GM23338 (cell line): Measurements from ENCODE around the gene GPATCH1. TPM values are rescaled to one million over a fixed set of nuclear protein-coding genes. Genes with fewer than 3 reads are reported as not detected.

ENCODE experiments used
- ATAC-seq: fragments of 200-7000 bp; cut with Tn5 transposase; 3 replicates; pipeline ENCODE4 v1.9.1; 2020
- DNase-seq: peaks from one replicate; pipeline ENCODE4 v3.0.0-alpha.2; 2015; ENCODE audit warnings: low spot score
- H2AFZ ChIP-seq: fragments of 200-600 bp; sonication (generic); 2 replicates; pipeline ENCODE4 v1.8.0; 2016; ENCODE audit warnings: antibody characterized with exemption, mild to moderate bottlenecking, moderate library complexity
- H3F3A ChIP-seq: fragments of 200-600 bp; sonication (generic); replicated peaks from 2 replicates; pipeline ENCODE4 v1.8.0; 2017; ENCODE audit warnings: antibody characterized with exemption, mixed run types, low read depth
- H3K27ac ChIP-seq: fragments of 200-600 bp; sonication (generic); 2 replicates; pipeline ENCODE4 v1.6.1; 2016; ENCODE audit warnings: low read depth
- H3K27me3 ChIP-seq: fragments of 200-600 bp; sonication (generic); 2 replicates; pipeline ENCODE4 v1.8.0; 2016; ENCODE audit warnings: mild to moderate bottlenecking, mixed run types, moderate library complexity; ENCODE audit not compliant: insufficient read depth
- H3K36me3 ChIP-seq: fragments of 200-600 bp; sonication (generic); 2 replicates; pipeline ENCODE4 v1.8.0; 2016; ENCODE audit warnings: mild to moderate bottlenecking; ENCODE audit not compliant: insufficient read depth
- H3K4me1 ChIP-seq: fragments of 200-600 bp; sonication (generic); 2 replicates; pipeline ENCODE4 v1.8.0; 2016; ENCODE audit warnings: mild to moderate bottlenecking, moderate library complexity; ENCODE audit not compliant: insufficient read depth
- H3K4me2 ChIP-seq: fragments of 200-600 bp; sonication (generic); 2 replicates; pipeline ENCODE4 v1.7.1; 2017; ENCODE audit warnings: mixed run types
- H3K4me3 ChIP-seq: fragments of 200-600 bp; sonication (generic); 2 replicates; pipeline ENCODE4 v1.6.1; 2016; ENCODE audit warnings: mixed run types
- H3K79me2 ChIP-seq: fragments of 200-600 bp; sonication (generic); replicated peaks from 2 replicates; pipeline ENCODE4 v1.8.0; 2017; ENCODE audit warnings: mild to moderate bottlenecking; ENCODE audit not compliant: insufficient read depth
- H3K9me2 ChIP-seq: fragments of 200-600 bp; sonication (generic); 2 replicates; pipeline ENCODE4 v1.8.0; 2017; ENCODE audit not compliant: insufficient read depth
- H4K20me1 ChIP-seq: fragments of 200-600 bp; sonication (generic); replicated peaks from 2 replicates; pipeline ENCODE4 v1.8.0; 2017; ENCODE audit warnings: mild to moderate bottlenecking; ENCODE audit not compliant: insufficient read depth
- H3K27ac Mint-ChIP-seq: 2 replicates; pipeline ENCODE4 v1.8.0; 2020; ENCODE audit warnings: inconsistent platforms, mild to moderate bottlenecking, moderate library complexity, mixed read lengths
- H3K27me3 Mint-ChIP-seq: 3 replicates; pipeline ENCODE4 v1.8.0; 2022; ENCODE audit warnings: low read depth, mild to moderate bottlenecking, moderate library complexity, mixed read lengths, inconsistent platforms; ENCODE audit not compliant: insufficient read depth, poor library complexity
- H3K36me3 Mint-ChIP-seq: 3 replicates; pipeline ENCODE4 v1.8.0; 2021; ENCODE audit warnings: low read depth, mild to moderate bottlenecking, inconsistent platforms, moderate library complexity, mixed read lengths
- H3K4me1 Mint-ChIP-seq: 3 replicates; pipeline ENCODE4 v1.8.0; 2020; ENCODE audit warnings: mild to moderate bottlenecking, inconsistent platforms, mixed read lengths
- H3K4me3 Mint-ChIP-seq: 3 replicates; pipeline ENCODE4 v1.8.0; 2021; ENCODE audit warnings: moderate library complexity, mild to moderate bottlenecking, inconsistent platforms, mixed read lengths
- H3K9me3 Mint-ChIP-seq: 3 replicates; pipeline ENCODE4 v1.8.0; 2020; ENCODE audit warnings: moderate library complexity, mild to moderate bottlenecking, inconsistent platforms, mixed read lengths
- CREB1 ChIP-seq: fragments of 250-450 bp; sonication (Bioruptor Pico); IDR thresholded peaks from 2 replicates; pipeline ENCODE4 v1.5.0; 2020; ENCODE audit warnings: low read depth, mild to moderate bottlenecking, moderate library complexity
- ETS1 ChIP-seq: IDR thresholded peaks from 2 replicates; pipeline ENCODE4 v1.6.1; 2016; ENCODE audit warnings: antibody characterized with exemption
- EZH2 ChIP-seq: fragments of 200-600 bp; sonication (generic); IDR thresholded peaks from one replicate; pipeline ENCODE4 v1.8.0; 2017; ENCODE audit warnings: antibody characterized with exemption, mild to moderate bottlenecking, low read depth; ENCODE audit not compliant: unreplicated experiment
- EZH2phosphoT487 ChIP-seq: fragments of 200-600 bp; sonication (generic); IDR thresholded peaks from one replicate; pipeline ENCODE4 v1.8.1; 2018; ENCODE audit warnings: antibody characterized with exemption; ENCODE audit not compliant: unreplicated experiment
- JUNB ChIP-seq: IDR thresholded peaks from one replicate; pipeline ENCODE4 v1.6.1; 2016; ENCODE audit warnings: antibody characterized with exemption; ENCODE audit not compliant: unreplicated experiment
- NANOG ChIP-seq: IDR thresholded peaks from 2 replicates; pipeline ENCODE4 v1.6.1; 2016; ENCODE audit warnings: antibody characterized with exemption, borderline replicate concordance
- POLR2AphosphoS5 ChIP-seq: IDR thresholded peaks from 2 replicates; pipeline ENCODE4 v1.6.1; 2016; ENCODE audit warnings: antibody characterized with exemption, low read depth
- STAT1 ChIP-seq: IDR thresholded peaks from one replicate; pipeline ENCODE4 v1.6.1; 2016; ENCODE audit warnings: antibody characterized with exemption; ENCODE audit not compliant: unreplicated experiment
- ZNF114 ChIP-seq: fragments of 250-450 bp; sonication (Bioruptor Pico); IDR thresholded peaks from 2 replicates; pipeline ENCODE4 v1.5.0; 2020; ENCODE audit warnings: mild to moderate bottlenecking, moderate library complexity
- ZNF331 ChIP-seq: fragments of 250-450 bp; sonication (Bioruptor Pico); IDR thresholded peaks from 2 replicates; pipeline ENCODE4 v1.5.0; 2020; ENCODE audit warnings: low read depth, mild to moderate bottlenecking, moderate library complexity
- polyA plus RNA-seq: library from polyadenylated mRNA; unstranded; fragments of >200 nt; fragmentation: Nextera tagmentation; extraction: Ambion mirVana; gene quantifications from 2 replicates; pipeline ENCODE4 v1.2.1, GENCODE V29; 2016
- total RNA-seq: library from RNA; depleted of rRNA; stranded (reverse); fragments of >200 nt; shearing (Covaris generic); gene quantifications from 2 replicates; pipeline ENCODE4 v1.2.3, GENCODE V29; 2014
- TF ChIP-seq, protein P1 (sequence below), 2 experiments: fragments of 200-600 bp in 1 of 2; sonication (generic) in 1 of 2; conservative IDR thresholded peaks; 2 replicates each; pipeline versions ENCODE4 v1.5.1 to v1.6.1; 2016 to 2017; ENCODE audit warnings: antibody characterized with exemption in 2 of 2, low read depth in 2 of 2, mild to moderate bottlenecking in 2 of 2, moderate library complexity in 1 of 2
- TF ChIP-seq, protein P2 (sequence below): IDR thresholded peaks from one replicate; pipeline ENCODE4 v1.6.1; 2018; ENCODE audit warnings: antibody characterized with exemption; ENCODE audit not compliant: unreplicated experiment
- TF ChIP-seq, protein P3 (sequence below): fragments of 250-450 bp; sonication (Bioruptor Pico); IDR thresholded peaks from 2 replicates; pipeline ENCODE4 v1.5.0; 2020; ENCODE audit warnings: mild to moderate bottlenecking, moderate library complexity

The GPATCH1 gene
- total and polyA plus RNA-seq, 2 experiments from 2014 or later = 12.0 to 13.6 TPM

DNA sequence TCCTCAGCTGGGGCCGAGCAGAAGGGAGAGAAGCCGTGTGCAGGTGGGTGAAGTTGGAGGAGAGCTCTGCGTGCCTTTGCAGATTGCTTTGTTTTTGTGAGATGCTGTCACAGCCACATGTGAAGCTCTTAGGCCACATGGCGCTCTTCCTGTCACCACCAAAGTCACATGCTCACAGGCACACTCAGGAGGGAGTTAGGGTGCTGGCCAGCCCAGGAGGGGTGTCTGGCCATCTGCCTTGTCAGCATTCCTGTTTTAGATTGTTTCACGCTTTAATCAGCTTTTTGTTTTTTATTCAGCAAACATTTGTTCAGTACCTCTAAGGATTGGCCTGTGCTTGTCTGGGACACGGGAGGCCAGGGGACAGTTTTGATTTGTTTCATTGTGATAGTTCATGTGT lies 21.9 kb downstream of the GPATCH1 start:
- Mint-ChIP-seq H3K9me3 (no peaks in the 10 kb centered on the region), H3K27me3 (no peaks in the 10 kb centered on the region), H3K27ac (no peak overlapping the region), H3K4me3 (no peak overlapping the region), H3K4me1 (no peaks in the 10 kb centered on the region), H3K36me3 (peaks cover 47% of the 10 kb centered on the region)
- H3K36me3 ChIP-seq = peaks cover 8% of the 10 kb centered on the region; the same call in 1 of the 2 replicates
- no peaks in the 10 kb centered on the region for H4K20me1 ChIP-seq
- H3K9me2 ChIP-seq = no peaks in the 10 kb centered on the region
- DNase-seq (no peak), ATAC-seq (no peak)
- no peak for TF ChIP-seq EZH2phosphoT487
- TF ChIP-seq POLR2AphosphoS5 = no peak
- TF ChIP-seq ZNF331 (CRISPR knock-in tag) = no peak
- no peak for TF ChIP-seq EZH2
- TF ChIP-seq, protein P1, sequence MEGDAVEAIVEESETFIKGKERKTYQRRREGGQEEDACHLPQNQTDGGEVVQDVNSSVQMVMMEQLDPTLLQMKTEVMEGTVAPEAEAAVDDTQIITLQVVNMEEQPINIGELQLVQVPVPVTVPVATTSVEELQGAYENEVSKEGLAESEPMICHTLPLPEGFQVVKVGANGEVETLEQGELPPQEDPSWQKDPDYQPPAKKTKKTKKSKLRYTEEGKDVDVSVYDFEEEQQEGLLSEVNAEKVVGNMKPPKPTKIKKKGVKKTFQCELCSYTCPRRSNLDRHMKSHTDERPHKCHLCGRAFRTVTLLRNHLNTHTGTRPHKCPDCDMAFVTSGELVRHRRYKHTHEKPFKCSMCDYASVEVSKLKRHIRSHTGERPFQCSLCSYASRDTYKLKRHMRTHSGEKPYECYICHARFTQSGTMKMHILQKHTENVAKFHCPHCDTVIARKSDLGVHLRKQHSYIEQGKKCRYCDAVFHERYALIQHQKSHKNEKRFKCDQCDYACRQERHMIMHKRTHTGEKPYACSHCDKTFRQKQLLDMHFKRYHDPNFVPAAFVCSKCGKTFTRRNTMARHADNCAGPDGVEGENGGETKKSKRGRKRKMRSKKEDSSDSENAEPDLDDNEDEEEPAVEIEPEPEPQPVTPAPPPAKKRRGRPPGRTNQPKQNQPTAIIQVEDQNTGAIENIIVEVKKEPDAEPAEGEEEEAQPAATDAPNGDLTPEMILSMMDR (conservative IDR thresholded peaks at IDR 0.05; ENCODE audit: low read depth in 2 of 2) = no peak
- no peak for TF ChIP-seq JUNB
- TF ChIP-seq CREB1 (CRISPR knock-in tag) = no peak
- TF ChIP-seq NANOG = no peak
- no peak for TF ChIP-seq ETS1
- TF ChIP-seq STAT1 = no peak
- TF ChIP-seq, protein P2, sequence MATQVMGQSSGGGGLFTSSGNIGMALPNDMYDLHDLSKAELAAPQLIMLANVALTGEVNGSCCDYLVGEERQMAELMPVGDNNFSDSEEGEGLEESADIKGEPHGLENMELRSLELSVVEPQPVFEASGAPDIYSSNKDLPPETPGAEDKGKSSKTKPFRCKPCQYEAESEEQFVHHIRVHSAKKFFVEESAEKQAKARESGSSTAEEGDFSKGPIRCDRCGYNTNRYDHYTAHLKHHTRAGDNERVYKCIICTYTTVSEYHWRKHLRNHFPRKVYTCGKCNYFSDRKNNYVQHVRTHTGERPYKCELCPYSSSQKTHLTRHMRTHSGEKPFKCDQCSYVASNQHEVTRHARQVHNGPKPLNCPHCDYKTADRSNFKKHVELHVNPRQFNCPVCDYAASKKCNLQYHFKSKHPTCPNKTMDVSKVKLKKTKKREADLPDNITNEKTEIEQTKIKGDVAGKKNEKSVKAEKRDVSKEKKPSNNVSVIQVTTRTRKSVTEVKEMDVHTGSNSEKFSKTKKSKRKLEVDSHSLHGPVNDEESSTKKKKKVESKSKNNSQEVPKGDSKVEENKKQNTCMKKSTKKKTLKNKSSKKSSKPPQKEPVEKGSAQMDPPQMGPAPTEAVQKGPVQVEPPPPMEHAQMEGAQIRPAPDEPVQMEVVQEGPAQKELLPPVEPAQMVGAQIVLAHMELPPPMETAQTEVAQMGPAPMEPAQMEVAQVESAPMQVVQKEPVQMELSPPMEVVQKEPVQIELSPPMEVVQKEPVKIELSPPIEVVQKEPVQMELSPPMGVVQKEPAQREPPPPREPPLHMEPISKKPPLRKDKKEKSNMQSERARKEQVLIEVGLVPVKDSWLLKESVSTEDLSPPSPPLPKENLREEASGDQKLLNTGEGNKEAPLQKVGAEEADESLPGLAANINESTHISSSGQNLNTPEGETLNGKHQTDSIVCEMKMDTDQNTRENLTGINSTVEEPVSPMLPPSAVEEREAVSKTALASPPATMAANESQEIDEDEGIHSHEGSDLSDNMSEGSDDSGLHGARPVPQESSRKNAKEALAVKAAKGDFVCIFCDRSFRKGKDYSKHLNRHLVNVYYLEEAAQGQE = no peak
- TF ChIP-seq, protein P3, sequence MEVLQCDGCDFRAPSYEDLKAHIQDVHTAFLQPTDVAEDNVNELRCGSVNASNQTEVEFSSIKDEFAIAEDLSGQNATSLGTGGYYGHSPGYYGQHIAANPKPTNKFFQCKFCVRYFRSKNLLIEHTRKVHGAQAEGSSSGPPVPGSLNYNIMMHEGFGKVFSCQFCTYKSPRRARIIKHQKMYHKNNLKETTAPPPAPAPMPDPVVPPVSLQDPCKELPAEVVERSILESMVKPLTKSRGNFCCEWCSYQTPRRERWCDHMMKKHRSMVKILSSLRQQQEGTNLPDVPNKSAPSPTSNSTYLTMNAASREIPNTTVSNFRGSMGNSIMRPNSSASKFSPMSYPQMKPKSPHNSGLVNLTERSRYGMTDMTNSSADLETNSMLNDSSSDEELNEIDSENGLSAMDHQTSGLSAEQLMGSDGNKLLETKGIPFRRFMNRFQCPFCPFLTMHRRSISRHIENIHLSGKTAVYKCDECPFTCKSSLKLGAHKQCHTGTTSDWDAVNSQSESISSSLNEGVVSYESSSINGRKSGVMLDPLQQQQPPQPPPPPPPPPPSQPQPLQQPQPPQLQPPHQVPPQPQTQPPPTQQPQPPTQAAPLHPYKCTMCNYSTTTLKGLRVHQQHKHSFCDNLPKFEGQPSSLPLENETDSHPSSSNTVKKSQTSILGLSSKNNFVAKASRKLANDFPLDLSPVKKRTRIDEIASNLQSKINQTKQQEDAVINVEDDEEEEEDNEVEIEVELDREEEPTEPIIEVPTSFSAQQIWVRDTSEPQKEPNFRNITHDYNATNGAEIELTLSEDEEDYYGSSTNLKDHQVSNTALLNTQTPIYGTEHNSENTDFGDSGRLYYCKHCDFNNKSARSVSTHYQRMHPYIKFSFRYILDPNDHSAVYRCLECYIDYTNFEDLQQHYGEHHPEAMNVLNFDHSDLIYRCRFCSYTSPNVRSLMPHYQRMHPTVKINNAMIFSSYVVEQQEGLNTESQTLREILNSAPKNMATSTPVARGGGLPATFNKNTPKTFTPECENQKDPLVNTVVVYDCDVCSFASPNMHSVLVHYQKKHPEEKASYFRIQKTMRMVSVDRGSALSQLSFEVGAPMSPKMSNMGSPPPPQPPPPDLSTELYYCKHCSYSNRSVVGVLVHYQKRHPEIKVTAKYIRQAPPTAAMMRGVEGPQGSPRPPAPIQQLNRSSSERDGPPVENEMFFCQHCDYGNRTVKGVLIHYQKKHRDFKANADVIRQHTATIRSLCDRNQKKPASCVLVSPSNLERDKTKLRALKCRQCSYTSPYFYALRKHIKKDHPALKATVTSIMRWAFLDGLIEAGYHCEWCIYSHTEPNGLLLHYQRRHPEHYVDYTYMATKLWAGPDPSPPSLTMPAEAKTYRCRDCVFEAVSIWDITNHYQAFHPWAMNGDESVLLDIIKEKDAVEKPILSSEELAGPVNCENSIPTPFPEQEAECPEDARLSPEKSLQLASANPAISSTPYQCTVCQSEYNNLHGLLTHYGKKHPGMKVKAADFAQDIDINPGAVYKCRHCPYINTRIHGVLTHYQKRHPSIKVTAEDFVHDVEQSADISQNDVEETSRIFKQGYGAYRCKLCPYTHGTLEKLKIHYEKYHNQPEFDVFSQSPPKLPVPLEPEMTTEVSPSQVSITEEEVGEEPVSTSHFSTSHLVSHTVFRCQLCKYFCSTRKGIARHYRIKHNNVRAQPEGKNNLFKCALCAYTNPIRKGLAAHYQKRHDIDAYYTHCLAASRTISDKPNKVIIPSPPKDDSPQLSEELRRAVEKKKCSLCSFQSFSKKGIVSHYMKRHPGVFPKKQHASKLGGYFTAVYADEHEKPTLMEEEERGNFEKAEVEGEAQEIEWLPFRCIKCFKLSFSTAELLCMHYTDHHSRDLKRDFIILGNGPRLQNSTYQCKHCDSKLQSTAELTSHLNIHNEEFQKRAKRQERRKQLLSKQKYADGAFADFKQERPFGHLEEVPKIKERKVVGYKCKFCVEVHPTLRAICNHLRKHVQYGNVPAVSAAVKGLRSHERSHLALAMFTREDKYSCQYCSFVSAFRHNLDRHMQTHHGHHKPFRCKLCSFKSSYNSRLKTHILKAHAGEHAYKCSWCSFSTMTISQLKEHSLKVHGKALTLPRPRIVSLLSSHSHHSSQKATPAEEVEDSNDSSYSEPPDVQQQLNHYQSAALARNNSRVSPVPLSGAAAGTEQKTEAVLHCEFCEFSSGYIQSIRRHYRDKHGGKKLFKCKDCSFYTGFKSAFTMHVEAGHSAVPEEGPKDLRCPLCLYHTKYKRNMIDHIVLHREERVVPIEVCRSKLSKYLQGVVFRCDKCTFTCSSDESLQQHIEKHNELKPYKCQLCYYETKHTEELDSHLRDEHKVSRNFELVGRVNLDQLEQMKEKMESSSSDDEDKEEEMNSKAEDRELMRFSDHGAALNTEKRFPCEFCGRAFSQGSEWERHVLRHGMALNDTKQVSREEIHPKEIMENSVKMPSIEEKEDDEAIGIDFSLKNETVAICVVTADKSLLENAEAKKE = no peak
- no peak for TF ChIP-seq ZNF114
- H3K4me3 ChIP-seq = no peak overlapping the region
- H3K27ac ChIP-seq = no peak overlapping the region
- no peak overlapping the region for H2AFZ ChIP-seq
- H3K4me1 ChIP-seq = no peaks in the 10 kb centered on the region
- no peaks in the 10 kb centered on the region for H3K27me3 ChIP-seq
- no peaks in the 10 kb centered on the region for H3F3A ChIP-seq
- H3K79me2 ChIP-seq = no peaks in the 10 kb centered on the region
- H3K4me2 ChIP-seq = no peak overlapping the region
